Measurements from ENCODE around the gene SLC25A18.

GRCh38 chr22:17627961-17628405 lies 64.7 kb downstream of the SLC25A18 start:
- TF ChIP-seq, protein P1, sequence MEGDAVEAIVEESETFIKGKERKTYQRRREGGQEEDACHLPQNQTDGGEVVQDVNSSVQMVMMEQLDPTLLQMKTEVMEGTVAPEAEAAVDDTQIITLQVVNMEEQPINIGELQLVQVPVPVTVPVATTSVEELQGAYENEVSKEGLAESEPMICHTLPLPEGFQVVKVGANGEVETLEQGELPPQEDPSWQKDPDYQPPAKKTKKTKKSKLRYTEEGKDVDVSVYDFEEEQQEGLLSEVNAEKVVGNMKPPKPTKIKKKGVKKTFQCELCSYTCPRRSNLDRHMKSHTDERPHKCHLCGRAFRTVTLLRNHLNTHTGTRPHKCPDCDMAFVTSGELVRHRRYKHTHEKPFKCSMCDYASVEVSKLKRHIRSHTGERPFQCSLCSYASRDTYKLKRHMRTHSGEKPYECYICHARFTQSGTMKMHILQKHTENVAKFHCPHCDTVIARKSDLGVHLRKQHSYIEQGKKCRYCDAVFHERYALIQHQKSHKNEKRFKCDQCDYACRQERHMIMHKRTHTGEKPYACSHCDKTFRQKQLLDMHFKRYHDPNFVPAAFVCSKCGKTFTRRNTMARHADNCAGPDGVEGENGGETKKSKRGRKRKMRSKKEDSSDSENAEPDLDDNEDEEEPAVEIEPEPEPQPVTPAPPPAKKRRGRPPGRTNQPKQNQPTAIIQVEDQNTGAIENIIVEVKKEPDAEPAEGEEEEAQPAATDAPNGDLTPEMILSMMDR (IDR thresholded peaks at IDR 0.05), result no peak
- no peak for TF ChIP-seq ZFX (IDR thresholded peaks at IDR 0.05; ENCODE audit: borderline replicate concordance)
